ENCODE data around the gene POLR1F.

The POLR1F gene

DNA sequence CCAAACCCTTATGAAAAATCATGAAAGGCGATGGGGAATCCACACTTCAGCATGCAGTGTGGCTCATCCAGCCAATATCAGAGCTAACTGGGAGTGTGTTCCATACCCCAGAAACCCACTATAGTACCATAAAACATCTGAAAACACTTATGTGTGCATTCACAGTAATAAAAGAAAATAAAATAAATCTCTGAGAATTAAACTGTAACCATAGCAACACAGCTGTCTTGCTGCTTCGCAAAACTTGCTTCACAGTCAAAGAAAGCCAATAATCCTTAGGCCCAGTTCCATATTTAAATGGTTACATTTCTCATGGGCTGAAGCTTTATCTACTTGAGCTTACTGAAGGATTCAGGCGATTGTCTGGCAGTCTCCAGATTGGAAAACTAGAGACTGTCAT lies 19.9 kb upstream of the POLR1F start:
- no peak for DNase-seq (ENCODE audit: low read depth)
- TF ChIP-seq, protein P1, sequence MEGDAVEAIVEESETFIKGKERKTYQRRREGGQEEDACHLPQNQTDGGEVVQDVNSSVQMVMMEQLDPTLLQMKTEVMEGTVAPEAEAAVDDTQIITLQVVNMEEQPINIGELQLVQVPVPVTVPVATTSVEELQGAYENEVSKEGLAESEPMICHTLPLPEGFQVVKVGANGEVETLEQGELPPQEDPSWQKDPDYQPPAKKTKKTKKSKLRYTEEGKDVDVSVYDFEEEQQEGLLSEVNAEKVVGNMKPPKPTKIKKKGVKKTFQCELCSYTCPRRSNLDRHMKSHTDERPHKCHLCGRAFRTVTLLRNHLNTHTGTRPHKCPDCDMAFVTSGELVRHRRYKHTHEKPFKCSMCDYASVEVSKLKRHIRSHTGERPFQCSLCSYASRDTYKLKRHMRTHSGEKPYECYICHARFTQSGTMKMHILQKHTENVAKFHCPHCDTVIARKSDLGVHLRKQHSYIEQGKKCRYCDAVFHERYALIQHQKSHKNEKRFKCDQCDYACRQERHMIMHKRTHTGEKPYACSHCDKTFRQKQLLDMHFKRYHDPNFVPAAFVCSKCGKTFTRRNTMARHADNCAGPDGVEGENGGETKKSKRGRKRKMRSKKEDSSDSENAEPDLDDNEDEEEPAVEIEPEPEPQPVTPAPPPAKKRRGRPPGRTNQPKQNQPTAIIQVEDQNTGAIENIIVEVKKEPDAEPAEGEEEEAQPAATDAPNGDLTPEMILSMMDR (conservative IDR thresholded peaks at IDR 0.05; ENCODE audit: low read length): no peak
- no peak overlapping the region for H3K4me3 ChIP-seq (ENCODE audit: low read length)

DNA sequence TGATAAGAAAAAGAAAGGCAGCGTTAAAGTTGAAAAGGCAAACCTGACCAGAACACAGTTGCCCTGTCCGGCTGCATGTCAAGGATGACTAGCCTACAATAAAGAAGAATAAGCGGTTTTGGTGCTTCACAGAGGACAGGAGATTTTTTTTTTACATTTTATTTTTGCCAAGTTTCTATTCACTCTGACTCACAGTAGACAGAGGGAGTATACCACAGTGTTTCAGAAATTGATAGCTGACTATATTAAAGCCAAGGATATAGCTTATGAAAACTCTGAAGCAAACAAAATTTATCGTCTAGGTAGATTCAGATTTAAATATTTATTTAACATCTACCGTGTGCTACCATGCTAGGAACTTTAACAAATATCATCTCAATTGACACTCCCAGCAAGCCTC lies 16.9 kb upstream of the POLR1F start:
- DNase-seq (ENCODE audit: low read depth): no peak
- H3K4me3 ChIP-seq (ENCODE audit: low read length): no peak overlapping the region
- TF ChIP-seq, protein P1 (conservative IDR thresholded peaks at IDR 0.05; ENCODE audit: low read length): no peak

DNA sequence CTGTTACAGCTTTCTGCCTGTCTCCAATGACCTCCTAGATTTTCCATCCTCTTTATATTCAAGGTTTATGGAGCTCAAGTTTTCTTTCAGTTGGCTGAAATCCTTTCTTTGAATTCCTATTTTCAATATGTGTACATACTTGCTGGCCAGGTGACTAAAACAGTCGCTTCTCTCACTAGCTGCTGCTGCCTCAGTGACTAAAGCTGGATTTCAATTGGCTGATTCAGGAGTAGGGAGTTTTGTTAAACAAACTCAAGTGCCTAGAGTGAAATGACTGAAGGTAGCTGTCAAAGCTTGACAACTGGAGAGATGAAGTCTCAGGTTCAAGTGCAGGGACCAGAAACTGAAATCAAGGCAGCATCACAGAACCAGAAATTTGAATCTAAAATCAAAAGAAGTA lies 6.7 kb upstream of the POLR1F start:
- DNase-seq (ENCODE audit: low read depth): no peak
- TF ChIP-seq, protein P1 (conservative IDR thresholded peaks at IDR 0.05; ENCODE audit: low read length): no peak
- H3K4me3 ChIP-seq (ENCODE audit: low read length): no peak overlapping the region

DNA sequence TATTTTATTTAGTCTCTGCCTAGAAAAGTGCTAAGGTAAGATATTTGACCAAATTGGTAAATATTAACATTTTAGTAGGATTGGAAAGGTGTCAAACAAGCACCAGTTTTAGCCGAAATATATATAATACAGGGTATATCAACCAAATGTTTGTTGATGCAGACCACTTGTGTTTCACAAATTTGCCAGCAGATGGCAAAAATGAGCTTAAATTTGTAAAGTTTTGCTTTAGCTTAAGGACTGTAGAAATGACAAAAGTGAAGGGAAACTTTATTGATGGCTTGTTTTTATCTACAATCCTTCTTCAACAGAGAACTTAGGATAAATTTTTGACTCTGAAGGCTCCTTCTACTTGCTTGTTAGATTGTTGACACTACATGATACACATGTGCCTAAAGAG lies 4.8 kb upstream of the POLR1F start:
- no peak overlapping the region for H3K4me3 ChIP-seq (ENCODE audit: low read length)
- TF ChIP-seq, protein P1 (conservative IDR thresholded peaks at IDR 0.05; ENCODE audit: low read length): peak; percentile 75
- peak; percentile 51 for DNase-seq (ENCODE audit: low read depth)

DNA sequence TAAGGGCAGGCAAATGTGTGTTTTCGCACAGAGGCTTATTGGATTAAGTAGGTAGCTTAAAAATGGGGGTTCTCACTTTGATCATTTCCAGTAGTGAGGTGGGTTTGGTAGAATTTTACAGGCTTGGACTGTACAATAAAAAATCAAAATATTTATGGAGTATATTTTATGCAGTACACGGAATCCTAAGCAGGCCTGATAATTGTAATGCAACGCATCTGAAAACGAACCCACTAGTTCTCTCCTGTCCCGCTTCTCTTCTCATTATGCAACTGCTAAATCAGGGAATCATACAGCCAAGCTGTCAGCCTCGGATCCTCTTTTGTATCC lies 377 bp upstream of the POLR1F start:
- no peak for DNase-seq (ENCODE audit: low read depth)
- no peak overlapping the region for H3K4me3 ChIP-seq (ENCODE audit: low read length)

DNA sequence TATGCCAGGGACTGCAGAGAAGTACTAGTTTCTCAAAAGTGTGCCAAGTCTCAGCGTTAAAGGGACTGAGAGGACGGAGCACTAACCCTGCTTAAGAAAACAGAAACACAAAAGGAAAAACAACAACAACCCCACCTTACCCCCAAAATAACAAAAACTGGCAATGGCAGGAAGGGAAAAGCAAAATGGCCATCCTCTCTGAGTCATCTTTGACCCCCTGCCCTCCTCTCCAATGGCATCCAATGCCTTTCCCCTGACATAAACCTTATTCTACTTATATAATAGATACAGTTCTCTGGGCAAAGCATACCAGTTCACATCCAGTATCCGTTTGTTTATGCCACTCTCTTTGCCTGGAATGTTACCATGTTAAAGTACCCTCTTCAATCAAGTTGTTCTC lies 1.6 kb downstream of the POLR1F start:
- TF ChIP-seq, protein P1 (conservative IDR thresholded peaks at IDR 0.05; ENCODE audit: low read length): no peak
- peak overlapping the region; percentile 92 for H3K4me3 ChIP-seq (ENCODE audit: low read length)
- DNase-seq (ENCODE audit: low read depth): no peak

More for the DNA sequence above, 377 bp upstream of the POLR1F start:
- TF ChIP-seq, protein P1 (conservative IDR thresholded peaks at IDR 0.05; ENCODE audit: low read length): no peak

DNA sequence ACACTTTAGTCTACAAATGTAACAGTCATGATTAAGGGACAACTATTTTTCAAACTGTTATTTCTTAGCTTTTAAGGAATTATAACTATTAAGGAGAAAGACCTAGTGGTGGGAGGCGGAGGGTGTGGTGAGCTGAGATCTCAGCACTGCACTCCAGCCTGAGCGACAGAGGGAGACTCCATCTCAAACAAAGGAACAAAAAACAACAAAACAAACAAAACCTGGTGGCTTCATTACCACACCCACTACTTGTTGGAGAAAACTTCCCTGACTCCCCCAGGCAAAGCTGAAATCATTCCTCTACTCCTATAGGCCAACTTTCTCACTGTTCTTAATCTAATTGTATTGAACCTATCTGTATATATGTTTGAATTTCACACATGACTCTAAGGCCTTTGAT lies 3.2 kb downstream of the POLR1F start:
- DNase-seq (ENCODE audit: low read depth): no peak
- TF ChIP-seq, protein P1 (conservative IDR thresholded peaks at IDR 0.05; ENCODE audit: low read length): no peak
- H3K4me3 ChIP-seq (ENCODE audit: low read length): no peak overlapping the region
